Urothelium cell line (cell line): Measurements from ENCODE around the gene GRK3.
A peak's percentile ranks its signal among the peaks of the same experiment; 100 is the strongest.

Experiments used
- DNase-seq: peaks from one replicate; pipeline ENCODE4 v3.0.0; 2011; ENCODE audit warnings: low spot score, mixed read lengths
- FAIRE-seq: peaks from 2 replicates; lab custom pipeline; 2011; peaks lifted over from hg19 to GRCh38; lab: Jason Lieb, UNC

The GRK3 gene

DNA sequence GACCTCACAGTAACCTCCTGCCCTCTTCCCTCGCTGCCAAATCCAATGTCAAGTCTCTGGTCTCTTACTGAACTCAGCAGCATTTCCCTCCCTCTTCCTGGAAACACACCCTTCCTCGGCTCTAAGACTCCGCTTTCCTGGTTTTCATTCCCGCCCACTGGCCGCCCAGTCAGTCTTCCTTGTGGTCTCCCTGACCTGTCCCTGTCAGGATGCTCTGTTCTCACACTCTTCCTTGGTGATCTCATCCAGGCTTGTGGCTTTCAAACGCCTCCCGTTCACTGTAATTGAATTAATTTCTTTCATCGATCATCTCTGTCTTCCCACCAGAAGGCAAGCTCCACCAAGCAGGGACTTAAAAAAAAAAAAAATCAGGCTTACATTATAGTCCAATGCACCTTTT lies 211.1 kb downstream of the GRK3 start:
- FAIRE-seq, result no peak
- DNase-seq, result no peak

DNA sequence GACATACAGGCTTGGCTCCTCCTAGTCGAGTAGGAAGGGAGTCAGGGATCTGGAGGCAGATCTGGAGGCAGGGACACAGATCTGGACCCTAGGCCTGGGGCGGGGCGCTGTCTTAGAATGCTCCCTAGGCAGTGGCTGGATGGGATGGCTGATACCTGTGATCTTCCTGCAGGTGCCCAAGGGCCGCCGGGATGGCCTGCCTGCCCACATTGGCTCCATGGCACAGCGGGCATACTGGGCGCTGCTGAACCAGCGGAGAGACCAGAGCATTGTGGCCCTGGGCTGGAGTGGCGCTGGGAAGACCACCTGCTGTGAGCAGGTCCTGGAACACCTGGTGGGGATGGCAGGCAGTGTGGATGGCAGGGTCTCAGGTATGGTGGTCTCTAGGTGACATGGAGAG lies 212.9 kb downstream of the GRK3 start:
- FAIRE-seq, result no peak
- no peak for DNase-seq

DNA sequence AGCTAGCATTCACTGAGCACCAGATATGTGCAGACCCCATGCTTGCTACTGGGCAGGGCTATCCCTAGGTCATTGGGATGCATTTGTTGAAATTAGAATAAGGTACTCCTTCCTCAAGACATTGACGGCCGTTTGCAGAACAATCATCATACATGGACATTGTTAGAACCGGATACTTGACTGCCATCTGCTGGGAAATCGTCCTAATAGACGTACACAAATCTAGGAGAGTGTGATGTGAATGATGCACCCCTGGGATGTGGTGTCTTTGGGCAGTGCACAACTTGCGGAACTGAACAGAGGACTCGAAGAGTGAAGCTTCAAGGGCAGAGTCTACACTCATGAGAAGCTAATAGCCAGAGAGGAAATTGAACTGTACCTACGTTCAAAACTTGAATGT lies 213.4 kb downstream of the GRK3 start:
- no peak for FAIRE-seq
- peak; percentile 71 for DNase-seq
